NOMO-1 treated with DMSO at 0.1 percent for 48 hours (cell line): ENCODE measurements around the gene ACACB.

ENCODE experiments used
- DNase-seq: peaks from one replicate; lab custom pipeline; 2025; ENCODE audit not compliant: unreplicated experiment; lab: John Stamatoyannopoulos, UW

The ACACB gene

GRCh38 chr12:109247831-109248654 is 131.7 kb downstream of the ACACB start:
- DNase-seq, result no peak

GRCh38 chr12:109250523-109250922 is 134.1 kb downstream of the ACACB start:
- DNase-seq, result no peak

GRCh38 chr12:109252799-109253198 is 136.4 kb downstream of the ACACB start:
- DNase-seq, result no peak

GRCh38 chr12:109253913-109254544 is 137.6 kb downstream of the ACACB start:
- DNase-seq, result no peak

GRCh38 chr12:109255377-109255776 is 139.0 kb downstream of the ACACB start:
- no peak for DNase-seq

GRCh38 chr12:109256011-109256410 is 139.6 kb downstream of the ACACB start:
- no peak for DNase-seq

GRCh38 chr12:109258201-109258600 is 141.8 kb downstream of the ACACB start:
- DNase-seq, result no peak

- DNase-seq, result no peak
These were observed 142.5 kb downstream of the ACACB start for GRCh38 chr12:109258607-109259544.

GRCh38 chr12:109259545-109259895 is 143.1 kb downstream of the ACACB start:
- DNase-seq, result no peak

- no peak for DNase-seq
These were observed 144.7 kb downstream of the ACACB start for GRCh38 chr12:109261087-109261486.

- DNase-seq, result no peak
These were observed 145.6 kb downstream of the ACACB start for GRCh38 chr12:109261939-109262338.

- DNase-seq, result no peak
These were observed 147.1 kb downstream of the ACACB start for GRCh38 chr12:109263439-109263838.

- peak; percentile 50 for DNase-seq
These were observed 147.9 kb downstream of the ACACB start for GRCh38 chr12:109264095-109264942.

- DNase-seq, result no peak
These were observed 148.7 kb downstream of the ACACB start for GRCh38 chr12:109264943-109265650.

GRCh38 chr12:109266106-109266879 is 149.9 kb downstream of the ACACB start:
- DNase-seq, result no peak

GRCh38 chr12:109267361-109267760 is 151.0 kb downstream of the ACACB start:
- no peak for DNase-seq

- DNase-seq, result no peak
These were observed 152.5 kb downstream of the ACACB start for GRCh38 chr12:109268896-109269295.

- no peak for DNase-seq
These were observed 153.0 kb downstream of the ACACB start for GRCh38 chr12:109269428-109269827.

GRCh38 chr12:109270494-109270893 is 154.1 kb downstream of the ACACB start:
- no peak for DNase-seq
